ENCODE results near the gene BTBD16. TPM values are rescaled to one million over a fixed set of nuclear protein-coding genes. Genes with fewer than 3 reads are reported as not detected.

Gene BTBD16
- total RNA-seq, 1 experiment from 2014 or later = not detected

DNA sequence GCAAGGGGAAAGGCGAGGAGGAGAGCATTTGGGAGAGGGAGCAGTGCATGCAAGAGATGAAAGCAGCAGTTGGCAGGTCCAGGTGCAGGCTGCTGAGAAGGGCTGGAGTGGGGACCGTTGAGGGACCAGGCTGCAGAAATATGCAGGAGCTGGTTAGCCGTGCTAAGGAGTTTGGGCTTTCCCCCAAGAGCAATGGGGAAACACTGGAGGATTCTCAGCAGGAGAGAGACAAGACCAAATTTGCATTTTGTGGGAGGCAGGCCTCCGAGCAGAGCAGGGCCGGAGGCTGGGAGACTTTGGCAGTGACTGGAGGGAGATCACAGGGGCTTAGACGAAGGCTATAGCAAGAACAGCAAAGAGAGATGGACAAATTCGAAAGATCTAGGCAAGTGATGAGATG lies 11.8 kb downstream of the BTBD16 start:
- no peak overlapping the region for H3K9ac ChIP-seq (ENCODE audit: extremely low read depth, insufficient read length, low read length)
- no peaks in the 10 kb centered on the region for H4K20me1 ChIP-seq (ENCODE audit: control insufficient read depth, insufficient read depth, insufficient read length)
- no peak overlapping the region for H3K27ac Mint-ChIP-seq
- H3K79me1 ChIP-seq (ENCODE audit: insufficient read depth, low read depth, low read length, poor library complexity, severe bottlenecking) = no peaks in the 10 kb centered on the region
- H3K9me3 ChIP-seq (ENCODE audit: control insufficient read depth, low read depth, low read length) = no peaks in the 10 kb centered on the region
- H3K36me3 Mint-ChIP-seq (ENCODE audit: insufficient read depth in 1 of 3, low read depth in 3 of 3) = no peaks in the 10 kb centered on the region
- H2BK120ac ChIP-seq (ENCODE audit: low read depth, low read length, poor library complexity, severe bottlenecking) = no peak overlapping the region
- no peak for DNase-seq
- peaks cover 1% of the 10 kb centered on the region; the same call in 1 of the 2 replicates for H3K27me3 Mint-ChIP-seq (ENCODE audit: low read depth)
- no peak overlapping the region for H2BK20ac ChIP-seq (ENCODE audit: low read depth, low read length, poor library complexity, severe bottlenecking)
- H3K56ac ChIP-seq (ENCODE audit: insufficient read length, low read depth, low read length) = no peak overlapping the region
- no peak overlapping the region for H3K18ac ChIP-seq (ENCODE audit: insufficient read length, low read depth, low read length)
- no peak overlapping the region for H3K27ac ChIP-seq (ENCODE audit: insufficient read length, low read depth, low read length)
- peaks cover 29 to 37% of the 10 kb centered on the region in 2 experiments for H3K4me1 Mint-ChIP-seq
- H2BK15ac ChIP-seq (ENCODE audit: low read depth, low read length) = no peak overlapping the region
- no peak overlapping the region for H4K91ac ChIP-seq (ENCODE audit: insufficient read length, low read depth, low read length)
- no peak for TF ChIP-seq CTCF (conservative IDR thresholded peaks at IDR 0.05)
- H3K27me3 ChIP-seq (ENCODE audit: insufficient read depth, low read length) = no peaks in the 10 kb centered on the region
- H3T11ph ChIP-seq (ENCODE audit: low read length) = no peak overlapping the region
- no peak overlapping the region for H2AK5ac ChIP-seq (ENCODE audit: insufficient read length, low read length)
- H3K9me3 Mint-ChIP-seq = no peaks in the 10 kb centered on the region
- no peak overlapping the region for H4K8ac ChIP-seq (replicated peaks; ENCODE audit: insufficient read length, low read depth, low read length)
- H3K23me2 ChIP-seq (ENCODE audit: insufficient read length, low read depth, low read length, poor library complexity, severe bottlenecking) = no peaks in the 10 kb centered on the region
- H3K4me3 Mint-ChIP-seq = no peak overlapping the region
- no peak overlapping the region for H3K14ac ChIP-seq (ENCODE audit: insufficient read depth, low read length)
- H2BK12ac ChIP-seq (ENCODE audit: insufficient read length, low read depth, low read length) = no peak overlapping the region
- no peak overlapping the region for H3K23ac ChIP-seq (ENCODE audit: insufficient read length, low read depth, low read length)
- H3K79me2 ChIP-seq (ENCODE audit: insufficient read depth, low read length) = no peaks in the 10 kb centered on the region
- H3K4me1 ChIP-seq (ENCODE audit: insufficient read depth, low read length) = peaks cover 5% of the 10 kb centered on the region; the same call in 1 of the 2 replicates
- H4K5ac ChIP-seq (ENCODE audit: insufficient read length, low read depth, low read length) = no peak overlapping the region
- WGBS (ENCODE audit: extremely low coverage, insufficient read length, low lambda C conversion rate) = no CpG with 5 or more reads among the region's 7 CpGs
- no peak overlapping the region for H2BK5ac ChIP-seq (ENCODE audit: insufficient read length, low read length)
- no peak overlapping the region for H3K4me2 ChIP-seq (ENCODE audit: insufficient read depth, insufficient read length, low read length)
- no peak overlapping the region for H3K4ac ChIP-seq (ENCODE audit: low read depth, low read length)
- H2AFZ ChIP-seq (ENCODE audit: low read length) = no peak overlapping the region
